ENCODE measurements around the gene APOL4. TPM values are rescaled to one million over a fixed set of nuclear protein-coding genes. Genes with fewer than 3 reads are reported as not detected.

The APOL4 gene
- total RNA-seq, 1 donor from 2014 or later = not detected

DNA sequence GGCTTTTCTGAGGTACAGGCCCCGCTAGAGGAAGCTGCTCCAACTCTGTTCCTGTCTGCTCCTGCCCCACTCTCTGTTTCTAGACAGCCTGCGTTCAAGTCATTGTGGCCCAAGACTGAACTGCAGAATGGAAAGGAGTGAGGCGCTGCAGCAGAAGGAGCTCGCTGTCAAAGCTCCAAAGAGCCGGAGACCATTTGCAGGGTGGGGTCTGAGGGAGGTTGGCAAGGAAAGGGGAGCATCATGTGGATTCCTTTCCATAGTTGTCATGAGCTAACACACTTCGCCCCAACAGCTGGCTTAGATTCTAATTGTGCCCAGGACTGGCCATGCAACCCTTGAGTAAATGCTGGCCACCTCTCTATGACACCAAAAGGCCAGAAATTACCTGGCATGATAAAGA lies 18.8 kb downstream of the APOL4 start:
- H3K4me1 Mint-ChIP-seq = no peaks in the 10 kb centered on the region

DNA sequence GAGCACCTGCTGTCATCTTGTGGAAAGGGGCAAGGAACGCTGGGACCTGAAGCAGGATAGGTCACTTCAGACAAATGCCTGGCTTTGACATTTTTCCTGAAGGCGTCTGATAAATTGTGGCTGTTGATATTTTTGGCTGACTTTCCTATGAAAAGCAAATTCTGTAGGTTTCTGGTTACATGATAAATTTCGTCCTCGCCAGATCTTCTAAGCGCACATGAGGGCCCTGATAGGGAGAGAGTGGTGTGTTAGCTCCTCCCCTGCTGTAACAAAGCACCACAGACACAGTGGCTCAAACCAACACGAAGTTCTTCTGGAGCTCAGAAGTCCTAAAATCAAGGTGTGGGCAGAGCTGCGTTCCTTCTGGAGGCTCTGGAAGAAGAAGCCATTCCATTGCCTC lies 19.6 kb downstream of the APOL4 start:
- TF ChIP-seq, protein P1, sequence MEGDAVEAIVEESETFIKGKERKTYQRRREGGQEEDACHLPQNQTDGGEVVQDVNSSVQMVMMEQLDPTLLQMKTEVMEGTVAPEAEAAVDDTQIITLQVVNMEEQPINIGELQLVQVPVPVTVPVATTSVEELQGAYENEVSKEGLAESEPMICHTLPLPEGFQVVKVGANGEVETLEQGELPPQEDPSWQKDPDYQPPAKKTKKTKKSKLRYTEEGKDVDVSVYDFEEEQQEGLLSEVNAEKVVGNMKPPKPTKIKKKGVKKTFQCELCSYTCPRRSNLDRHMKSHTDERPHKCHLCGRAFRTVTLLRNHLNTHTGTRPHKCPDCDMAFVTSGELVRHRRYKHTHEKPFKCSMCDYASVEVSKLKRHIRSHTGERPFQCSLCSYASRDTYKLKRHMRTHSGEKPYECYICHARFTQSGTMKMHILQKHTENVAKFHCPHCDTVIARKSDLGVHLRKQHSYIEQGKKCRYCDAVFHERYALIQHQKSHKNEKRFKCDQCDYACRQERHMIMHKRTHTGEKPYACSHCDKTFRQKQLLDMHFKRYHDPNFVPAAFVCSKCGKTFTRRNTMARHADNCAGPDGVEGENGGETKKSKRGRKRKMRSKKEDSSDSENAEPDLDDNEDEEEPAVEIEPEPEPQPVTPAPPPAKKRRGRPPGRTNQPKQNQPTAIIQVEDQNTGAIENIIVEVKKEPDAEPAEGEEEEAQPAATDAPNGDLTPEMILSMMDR (conservative IDR thresholded peaks at IDR 0.05) = no peak

More for the DNA sequence above, 18.8 kb downstream of the APOL4 start:
- Mint-ChIP-seq H3K9me3 (no peaks in the 10 kb centered on the region), H3K36me3 (ENCODE audit: low read depth) (no peaks in the 10 kb centered on the region), H3K27ac (ENCODE audit: unreplicated experiment) (no peak overlapping the region), H3K4me3 (no peak overlapping the region), H3K27me3 (ENCODE audit: low read depth) (peaks cover 2% of the 10 kb centered on the region)
- no peak for DNase-seq (ENCODE audit: low read depth, low spot score)
- TF ChIP-seq, protein P1 (conservative IDR thresholded peaks at IDR 0.05) = no peak

DNA sequence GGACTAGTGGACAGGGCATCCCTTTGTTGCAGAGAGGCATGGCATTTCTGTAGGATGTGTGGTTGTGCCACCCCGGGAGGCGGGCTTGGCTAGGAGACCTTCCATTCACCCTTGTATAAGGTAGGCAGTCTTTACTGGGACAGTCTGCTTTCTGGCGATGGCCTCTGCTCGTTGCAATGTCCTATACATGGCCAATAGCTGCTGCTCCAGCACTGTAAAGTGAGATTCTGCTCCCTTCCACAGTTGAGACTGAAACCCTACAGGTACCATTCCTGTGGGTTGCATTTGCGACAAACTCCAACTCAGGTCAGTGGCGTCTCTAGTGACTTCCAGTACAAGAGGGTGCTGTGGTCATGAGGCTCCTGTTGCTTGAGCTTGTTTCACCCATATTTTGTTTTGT lies 20.7 kb downstream of the APOL4 start:
- no peaks in the 10 kb centered on the region for H3K9me3 Mint-ChIP-seq
- no peak overlapping the region for H3K27ac Mint-ChIP-seq (ENCODE audit: unreplicated experiment)
- no peak overlapping the region for H3K4me3 Mint-ChIP-seq
- TF ChIP-seq, protein P1 (conservative IDR thresholded peaks at IDR 0.05) = no peak
- no peaks in the 10 kb centered on the region for H3K27me3 Mint-ChIP-seq (ENCODE audit: low read depth)
- no peaks in the 10 kb centered on the region for H3K36me3 Mint-ChIP-seq (ENCODE audit: low read depth)
- H3K4me1 Mint-ChIP-seq = no peaks in the 10 kb centered on the region
- no peak for DNase-seq (ENCODE audit: low read depth, low spot score)

More for the DNA sequence above, 19.6 kb downstream of the APOL4 start:
- no peaks in the 10 kb centered on the region for H3K9me3 Mint-ChIP-seq
- H3K27me3 Mint-ChIP-seq (ENCODE audit: low read depth) = peaks cover 2% of the 10 kb centered on the region
- no peak overlapping the region for H3K27ac Mint-ChIP-seq (ENCODE audit: unreplicated experiment)
- DNase-seq (ENCODE audit: low read depth, low spot score) = no peak
- no peaks in the 10 kb centered on the region for H3K36me3 Mint-ChIP-seq (ENCODE audit: low read depth)
- no peaks in the 10 kb centered on the region for H3K4me1 Mint-ChIP-seq
- H3K4me3 Mint-ChIP-seq = no peak overlapping the region

DNA sequence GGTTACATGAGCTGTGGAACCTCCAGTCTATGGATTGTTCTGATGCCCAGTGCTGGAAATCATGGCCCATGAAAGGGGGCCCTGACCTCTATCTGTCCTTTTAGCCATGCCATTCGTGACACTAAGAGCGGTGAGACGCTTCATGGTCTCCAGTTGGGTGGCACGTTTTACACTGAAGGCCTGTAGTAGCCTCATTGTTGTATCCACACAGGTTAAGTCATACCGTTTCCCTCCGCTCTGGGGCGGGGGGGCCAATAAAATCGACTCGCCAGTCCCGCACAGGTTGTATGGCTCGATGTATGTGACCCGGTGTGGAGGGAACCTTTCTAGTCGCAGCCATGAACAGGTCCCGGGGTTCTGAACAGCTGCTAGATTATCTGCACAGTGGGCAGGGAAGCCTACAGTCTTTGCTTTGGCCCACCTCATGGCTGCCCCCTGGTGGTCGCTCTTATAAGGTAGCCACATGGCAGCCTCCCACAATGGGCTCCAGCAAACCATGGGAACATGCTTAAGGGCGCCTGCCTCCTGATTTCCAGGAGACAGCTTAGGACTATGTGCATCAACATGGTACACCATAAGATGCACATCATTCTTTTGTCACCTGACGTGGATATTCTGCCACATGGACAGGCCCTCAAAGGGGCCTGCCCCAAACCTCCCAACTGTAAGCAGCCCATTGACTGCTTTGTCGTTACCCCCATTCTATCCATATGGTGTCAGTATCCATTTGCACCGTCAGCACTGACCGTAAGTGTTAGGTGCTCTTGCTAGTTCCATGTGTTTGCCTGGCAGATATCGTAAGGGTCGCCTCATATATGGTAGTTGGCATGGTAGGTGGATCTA lies 21.4 kb downstream of the APOL4 start:
- DNase-seq (ENCODE audit: low read depth, low spot score) = peak; percentile 74

DNA sequence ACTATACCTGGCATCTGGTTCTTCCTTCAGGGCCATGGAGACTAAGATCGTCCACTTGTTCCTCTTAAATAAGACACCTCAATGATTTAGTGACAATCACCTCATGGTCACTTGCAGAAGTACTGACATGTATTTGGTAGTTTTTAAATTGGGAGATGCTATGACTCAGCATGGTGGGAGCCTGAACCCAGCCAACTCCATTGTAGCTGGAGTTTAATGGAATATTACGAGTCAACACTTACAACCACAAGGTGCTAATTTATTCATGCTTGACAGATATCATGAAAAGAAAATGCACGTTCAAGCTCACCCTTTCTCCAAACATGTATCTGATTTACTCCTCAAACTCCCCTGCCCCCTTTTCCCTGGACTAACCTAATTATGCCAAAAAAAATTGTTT lies 24.4 kb downstream of the APOL4 start:
- no peak overlapping the region for H3K27ac Mint-ChIP-seq (ENCODE audit: unreplicated experiment)
- TF ChIP-seq, protein P1 (conservative IDR thresholded peaks at IDR 0.05) = no peak

More for the DNA sequence above, 21.4 kb downstream of the APOL4 start:
- Mint-ChIP-seq H3K9me3 (peaks cover 4% of the 10 kb centered on the region), H3K4me3 (no peak overlapping the region), H3K4me1 (no peaks in the 10 kb centered on the region), H3K36me3 (ENCODE audit: low read depth) (no peaks in the 10 kb centered on the region), H3K27ac (ENCODE audit: unreplicated experiment) (no peak overlapping the region), H3K27me3 (ENCODE audit: low read depth) (no peaks in the 10 kb centered on the region)
- TF ChIP-seq, protein P1 (conservative IDR thresholded peaks at IDR 0.05) = peak; percentile 75

More for the DNA sequence above, 24.4 kb downstream of the APOL4 start:
- peaks cover 4% of the 10 kb centered on the region for H3K9me3 Mint-ChIP-seq
- H3K4me3 Mint-ChIP-seq = no peak overlapping the region
- H3K4me1 Mint-ChIP-seq = no peaks in the 10 kb centered on the region
- no peak for DNase-seq (ENCODE audit: low read depth, low spot score)
- no peaks in the 10 kb centered on the region for H3K27me3 Mint-ChIP-seq (ENCODE audit: low read depth)
- no peaks in the 10 kb centered on the region for H3K36me3 Mint-ChIP-seq (ENCODE audit: low read depth)
